Uterus (tissue), 4 donors: ENCODE results near the gene HNRNPAB. TPM values are rescaled to one million over a fixed set of nuclear protein-coding genes. Genes with fewer than 3 reads are reported as not detected.

Experiments used
- DNase-seq, 2 donors: peaks; one replicate each; pipeline ENCODE4 v3.0.0-alpha.2; 2019 to 2020
- H3K27ac ChIP-seq, 2 donors: fragments of 200-600 bp; sonication (generic); 1 replicate in 1 of 2; 2 replicates in 1 of 2; pipeline ENCODE4 v1.5.1; 2016 to 2018
- H3K27me3 ChIP-seq, 2 donors: fragments of 200-600 bp; sonication (generic); one replicate each; pipeline ENCODE4 v1.5.1; 2018 to 2019; ENCODE audit warnings: control low read depth in 1 of 2
- H3K36me3 ChIP-seq, 2 donors: fragments of 200-600 bp; sonication (generic); one replicate each; pipeline ENCODE4 v1.5.1; 2019; ENCODE audit warnings: control low read depth in 1 of 2
- H3K4me1 ChIP-seq, 2 donors: fragments of 200-600 bp; sonication (generic); one replicate each; pipeline ENCODE4 v1.5.1; 2018 to 2019; ENCODE audit warnings: control low read depth in 1 of 2
- H3K4me3 ChIP-seq, 2 donors: fragments of 200-600 bp; sonication (generic); 1 replicate in 1 of 2; 2 replicates in 1 of 2; pipeline ENCODE4 v1.5.1; 2018 to 2019; ENCODE audit warnings: mild to moderate bottlenecking in 1 of 2
- H3K9me3 ChIP-seq, 2 donors: fragments of 200-600 bp; sonication (generic); one replicate each; pipeline ENCODE4 v1.5.1; 2019; ENCODE audit warnings: control low read depth in 1 of 2
- POLR2A ChIP-seq, 2 donors: fragments of 450-650 bp; IDR thresholded peaks; one replicate each; pipeline ENCODE4 v1.6.1; 2016; ENCODE audit warnings: antibody characterized with exemption in 2 of 2, mild to moderate bottlenecking in 1 of 2, moderate library complexity in 1 of 2
- intact Hi-C: fragments of 100-400 bp; cut with DNase I; formaldehyde crosslinking; loops from one replicate; pipeline ENCODE4 v1.15.1; 2023; ENCODE audit warnings: low total_unique reads
- total RNA-seq, 4 donors: library from RNA; depleted of rRNA in 3 of 4; stranded (reverse); fragments of >200 nt in 3 of 4; gene quantifications; one replicate each; pipeline versions ENCODE4 v1.1.0 to v1.2.4, GENCODE V29; 2014 to 2023
- TF ChIP-seq, protein P1 (sequence below), 4 experiments: fragments of 200-600 bp in 2 of 4; fragments of 450-650 bp in 2 of 4; sonication (generic) in 2 of 4; IDR thresholded peaks; one replicate each; pipeline ENCODE4 v1.5.1; 2016 to 2019; ENCODE audit warnings: antibody characterized with exemption in 4 of 4, mild to moderate bottlenecking in 2 of 4, moderate library complexity in 1 of 4
- donor health status: DM: yes; HTN: yes; CAD: no.

Gene HNRNPAB
- total RNA-seq, 4 donors from 2014 or later, result 45.1 to 112 (median 73.4) TPM

DNA sequence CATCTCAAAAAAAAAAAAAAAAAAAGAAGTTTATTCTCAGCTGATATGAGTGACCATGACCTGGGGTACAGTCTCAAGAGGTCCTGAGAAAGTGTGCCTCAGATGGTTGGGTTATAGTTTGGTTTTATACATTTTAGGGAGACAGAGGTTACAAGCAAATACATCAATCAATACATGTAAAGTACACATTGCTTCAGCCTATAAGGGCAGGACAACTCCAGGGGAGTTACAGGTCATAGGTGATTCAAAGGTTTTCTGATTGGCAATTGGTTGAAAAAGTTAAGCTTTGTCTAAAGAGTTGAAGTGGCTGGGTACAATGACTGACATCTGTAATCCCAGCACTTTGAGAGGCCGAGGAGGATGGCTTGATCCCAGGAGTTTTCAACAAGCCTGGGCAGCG is 14.9 kb upstream of the HNRNPAB start:
- Histone ChIP-seq H3K36me3 (no peaks in the 10 kb centered on the region), H3K4me1 (no peaks in the 10 kb centered on the region), H3K4me3 (no peak overlapping the region), H3K9me3 (no peaks in the 10 kb centered on the region), H3K27me3 (no peaks in the 10 kb centered on the region), H3K27ac (no peak overlapping the region)
- TF ChIP-seq POLR2A (IDR thresholded peaks at IDR 0.05), result no peak
- TF ChIP-seq, protein P1, sequence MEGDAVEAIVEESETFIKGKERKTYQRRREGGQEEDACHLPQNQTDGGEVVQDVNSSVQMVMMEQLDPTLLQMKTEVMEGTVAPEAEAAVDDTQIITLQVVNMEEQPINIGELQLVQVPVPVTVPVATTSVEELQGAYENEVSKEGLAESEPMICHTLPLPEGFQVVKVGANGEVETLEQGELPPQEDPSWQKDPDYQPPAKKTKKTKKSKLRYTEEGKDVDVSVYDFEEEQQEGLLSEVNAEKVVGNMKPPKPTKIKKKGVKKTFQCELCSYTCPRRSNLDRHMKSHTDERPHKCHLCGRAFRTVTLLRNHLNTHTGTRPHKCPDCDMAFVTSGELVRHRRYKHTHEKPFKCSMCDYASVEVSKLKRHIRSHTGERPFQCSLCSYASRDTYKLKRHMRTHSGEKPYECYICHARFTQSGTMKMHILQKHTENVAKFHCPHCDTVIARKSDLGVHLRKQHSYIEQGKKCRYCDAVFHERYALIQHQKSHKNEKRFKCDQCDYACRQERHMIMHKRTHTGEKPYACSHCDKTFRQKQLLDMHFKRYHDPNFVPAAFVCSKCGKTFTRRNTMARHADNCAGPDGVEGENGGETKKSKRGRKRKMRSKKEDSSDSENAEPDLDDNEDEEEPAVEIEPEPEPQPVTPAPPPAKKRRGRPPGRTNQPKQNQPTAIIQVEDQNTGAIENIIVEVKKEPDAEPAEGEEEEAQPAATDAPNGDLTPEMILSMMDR (IDR thresholded peaks at IDR 0.05), result no peak
- no peak for DNase-seq
- intact Hi-C loops, result no loop called here

DNA sequence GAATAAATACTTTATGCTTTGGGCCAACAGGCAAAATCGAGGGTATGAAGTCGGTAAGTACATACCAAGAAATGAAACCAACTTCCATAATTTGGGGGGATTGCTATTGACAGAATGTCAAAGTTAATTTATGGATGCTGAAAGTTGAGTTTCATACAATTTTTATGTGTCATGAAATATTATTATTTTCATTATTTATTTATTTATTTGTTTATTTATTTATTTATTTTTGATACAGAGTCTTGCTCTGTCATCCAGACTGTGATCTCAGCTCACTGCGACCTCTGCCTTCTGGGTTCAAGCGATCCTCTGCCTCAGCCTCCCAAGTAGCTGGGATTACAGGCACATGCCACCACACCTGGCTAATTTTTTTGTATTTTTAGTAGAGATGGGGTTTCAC is 12.7 kb upstream of the HNRNPAB start:
- no peaks in the 10 kb centered on the region for H3K4me1 ChIP-seq
- DNase-seq, result no peak
- H3K4me3 ChIP-seq, result no peak overlapping the region
- H3K27me3 ChIP-seq, result no peaks in the 10 kb centered on the region
- no peaks in the 10 kb centered on the region for H3K9me3 ChIP-seq
- H3K36me3 ChIP-seq, result no peaks in the 10 kb centered on the region
- TF ChIP-seq, protein P1 (IDR thresholded peaks at IDR 0.05), result no peak
- no peak overlapping the region for H3K27ac ChIP-seq
- intact Hi-C loops, result no loop called here

DNA sequence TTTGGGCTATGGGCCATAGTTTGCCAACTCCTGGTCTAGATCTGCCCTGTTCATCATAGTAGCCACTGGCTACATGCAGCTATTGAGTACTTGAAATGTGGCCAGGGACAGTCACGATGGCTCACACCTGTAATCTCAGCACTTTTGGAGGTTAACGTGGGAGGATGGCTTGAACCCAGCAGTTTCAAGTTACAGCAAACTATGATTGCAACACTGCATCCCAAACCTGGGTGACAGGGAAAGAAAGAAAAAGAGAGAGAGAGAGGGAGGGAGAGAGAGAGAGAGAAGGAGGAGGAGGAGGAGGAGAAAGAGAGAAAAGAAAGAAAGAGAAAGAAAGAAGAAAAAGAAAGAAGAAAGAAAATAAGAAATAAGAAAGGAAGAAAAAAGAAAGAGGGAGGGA is 12.1 kb upstream of the HNRNPAB start:
- Histone ChIP-seq H3K9me3 (no peaks in the 10 kb centered on the region), H3K27ac (no peak overlapping the region), H3K4me3 (no peak overlapping the region), H3K27me3 (no peaks in the 10 kb centered on the region), H3K36me3 (no peaks in the 10 kb centered on the region), H3K4me1 (no peaks in the 10 kb centered on the region)
- intact Hi-C loops, result no loop called here
- TF ChIP-seq, protein P1 (IDR thresholded peaks at IDR 0.05), result no peak
- DNase-seq, result no peak

DNA sequence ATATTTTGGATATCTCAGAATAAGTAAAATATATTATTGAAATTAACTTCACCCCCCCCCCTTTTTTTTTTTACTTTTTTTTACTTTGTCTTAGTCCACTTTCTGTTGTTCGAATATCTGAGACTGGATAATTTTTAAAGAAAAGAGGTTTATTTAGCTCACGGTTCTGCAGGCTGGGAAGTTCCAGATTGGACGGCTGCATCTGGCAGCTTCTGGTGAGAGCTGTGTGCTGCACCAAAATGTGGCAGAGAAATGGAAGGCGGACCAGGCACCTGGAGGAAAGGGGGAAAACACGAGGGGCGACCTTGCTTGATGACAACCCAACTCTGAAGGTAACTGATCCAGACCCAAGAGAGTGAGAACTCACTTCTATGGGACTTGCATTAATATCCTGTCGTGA is 11.5 kb upstream of the HNRNPAB start:
- Histone ChIP-seq H3K36me3 (no peaks in the 10 kb centered on the region), H3K27me3 (no peaks in the 10 kb centered on the region), H3K9me3 (no peaks in the 10 kb centered on the region), H3K4me3 (no peak overlapping the region), H3K27ac (no peak overlapping the region), H3K4me1 (no peaks in the 10 kb centered on the region)
- no peak for TF ChIP-seq POLR2A (IDR thresholded peaks at IDR 0.05)
- TF ChIP-seq, protein P1 (IDR thresholded peaks at IDR 0.05), result no peak
- intact Hi-C loops, result no loop called here
- DNase-seq, result no peak

DNA sequence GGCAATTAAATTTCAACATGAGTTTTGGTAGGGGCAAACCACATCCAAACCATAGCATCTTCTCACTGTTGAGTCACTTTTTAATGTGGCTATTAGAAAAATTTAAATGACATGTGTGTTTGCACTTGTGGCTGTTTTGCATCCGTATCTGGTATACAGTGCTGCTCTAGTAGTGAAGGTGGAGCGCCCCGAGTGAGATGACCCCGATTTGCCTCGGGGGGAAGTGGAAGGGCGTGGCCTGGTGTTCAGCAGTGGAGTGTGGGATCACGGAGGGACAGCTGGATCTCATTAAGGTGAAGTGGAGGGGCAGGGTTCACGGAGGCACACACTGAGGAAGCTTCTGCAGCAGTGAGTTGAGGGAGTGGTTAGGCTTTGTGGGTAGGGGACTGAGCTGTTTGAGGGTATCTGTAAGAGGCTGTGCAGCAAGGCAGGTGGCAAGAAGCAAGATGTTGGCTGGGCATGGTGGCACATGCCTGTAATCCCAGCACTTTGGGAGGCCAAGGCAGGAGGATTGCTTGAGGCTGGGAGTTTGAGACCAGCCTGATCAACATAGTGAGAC is 11.0 kb upstream of the HNRNPAB start:
- DNase-seq, result no peak
- no peaks in the 10 kb centered on the region for H3K27me3 ChIP-seq
- H3K27ac ChIP-seq, result no peak overlapping the region
- H3K4me3 ChIP-seq, result no peak overlapping the region
- H3K9me3 ChIP-seq, result no peaks in the 10 kb centered on the region
- intact Hi-C loops, result no loop called here
- H3K4me1 ChIP-seq, result no peaks in the 10 kb centered on the region
- no peak for TF ChIP-seq POLR2A (IDR thresholded peaks at IDR 0.05)
- TF ChIP-seq, protein P1 (IDR thresholded peaks at IDR 0.05), result no peak
- H3K36me3 ChIP-seq, result no peaks in the 10 kb centered on the region
